GM21528 (cell line): ENCODE results near the gene LGR6.

Experiments used
- ATAC-seq: cut with Tn5 transposase; IDR thresholded peaks from one replicate; pipeline ENCODE4 v1.9.1; 2021; ENCODE audit warnings: mild to moderate bottlenecking, moderate library complexity; ENCODE audit not compliant: unreplicated experiment, low FRiP score

LGR6 gene

GRCh38 chr1:202281316-202282024 lies 87.9 kb downstream of the LGR6 start:
- no peak for ATAC-seq

- no peak for ATAC-seq
Measured at GRCh38 chr1:202282025-202282371, 88.4 kb downstream of the LGR6 start.

GRCh38 chr1:202282596-202283283 lies 89.1 kb downstream of the LGR6 start:
- ATAC-seq: no peak

- no peak for ATAC-seq
Measured at GRCh38 chr1:202283379-202283844, 89.8 kb downstream of the LGR6 start.

- ATAC-seq: no peak
Measured at GRCh38 chr1:202283991-202284390, 90.4 kb downstream of the LGR6 start.

GRCh38 chr1:202285908-202286307 lies 92.3 kb downstream of the LGR6 start:
- no peak for ATAC-seq

- ATAC-seq: no peak
Measured at GRCh38 chr1:202286622-202287097, 93.1 kb downstream of the LGR6 start.

- no peak for ATAC-seq
Measured at GRCh38 chr1:202287196-202287595, 93.6 kb downstream of the LGR6 start.

- ATAC-seq: no peak
Measured at GRCh38 chr1:202288177-202288576, 94.6 kb downstream of the LGR6 start.

GRCh38 chr1:202289009-202289408 lies 95.4 kb downstream of the LGR6 start:
- no peak for ATAC-seq

- ATAC-seq: no peak
Measured at GRCh38 chr1:202291001-202291400, 97.4 kb downstream of the LGR6 start.

- no peak for ATAC-seq
Measured at GRCh38 chr1:202291961-202292712, 98.5 kb downstream of the LGR6 start.

- ATAC-seq: no peak
Measured at GRCh38 chr1:202292773-202293172, 99.2 kb downstream of the LGR6 start.

- no peak for ATAC-seq
Measured at GRCh38 chr1:202293569-202293968, 100.0 kb downstream of the LGR6 start.

- ATAC-seq: no peak
Measured at GRCh38 chr1:202302166-202302565, 108.6 kb downstream of the LGR6 start.

- ATAC-seq: no peak
Measured at GRCh38 chr1:202304375-202304774, 110.8 kb downstream of the LGR6 start.

GRCh38 chr1:202305168-202305567 lies 111.6 kb downstream of the LGR6 start:
- ATAC-seq: no peak

GRCh38 chr1:202306535-202307345 lies 113.1 kb downstream of the LGR6 start:
- no peak for ATAC-seq

- no peak for ATAC-seq
Measured at GRCh38 chr1:202310071-202310725, 116.6 kb downstream of the LGR6 start.

- ATAC-seq: no peak
Measured at GRCh38 chr1:202310746-202311145, 117.1 kb downstream of the LGR6 start.
